OCI-LY1 (cell line): ENCODE measurements around the gene ADA.
"Not testable (repeated sequence)": the region's sequence is repeated elsewhere in the genome, so short reads cannot be mapped to it uniquely, and the experiment has no call there.

Experiments
- H2AFZ ChIP-seq: fragments of 200-600 bp; sonication (generic), shearing (Covaris generic); 2 replicates; pipeline ENCODE4 v1.6.0; 2014; ENCODE audit warnings: antibody characterized with exemption, mild to moderate bottlenecking, low read length
- H3F3A ChIP-seq: fragments of 200-600 bp; sonication (generic), shearing (Covaris generic); 2 replicates; pipeline ENCODE4 v1.6.0; 2014; ENCODE audit warnings: mild to moderate bottlenecking, antibody characterized with exemption, low read length, moderate library complexity; ENCODE audit not compliant: insufficient read depth
- H3K27ac ChIP-seq: fragments of 200-600 bp; sonication (generic); 2 replicates; pipeline ENCODE4 v1.5.1; 2014; ENCODE audit warnings: low read length, mixed run types, mild to moderate bottlenecking, low read depth; ENCODE audit not compliant: poor library complexity, severe bottlenecking
- H3K27me3 ChIP-seq: fragments of 200-600 bp; sonication (generic); 2 replicates; pipeline ENCODE4 v1.6.0; 2014; ENCODE audit warnings: antibody characterized with exemption, mild to moderate bottlenecking, low read length, moderate library complexity; ENCODE audit not compliant: insufficient read depth
- H3K36me3 ChIP-seq: fragments of 200-600 bp; sonication (generic); 2 replicates; pipeline ENCODE4 v1.6.1; 2014; ENCODE audit warnings: mild to moderate bottlenecking, antibody characterized with exemption, low read length, moderate library complexity, mixed read lengths; ENCODE audit not compliant: insufficient read depth
- H3K4me1 ChIP-seq: fragments of 200-600 bp; sonication (generic); 2 replicates; pipeline ENCODE4 v1.5.1; 2014; ENCODE audit warnings: mild to moderate bottlenecking, low read length, moderate library complexity; ENCODE audit not compliant: insufficient read depth, severe bottlenecking
- H3K4me2 ChIP-seq: fragments of 200-600 bp; sonication (generic), shearing (Covaris generic); 2 replicates; pipeline ENCODE4 v1.6.1; 2014; ENCODE audit warnings: low read length
- H3K4me3 ChIP-seq: fragments of 200-600 bp; sonication (generic); 2 replicates; pipeline ENCODE4 v1.5.1; 2014; ENCODE audit warnings: low read length, low read depth, mild to moderate bottlenecking, mixed read lengths; ENCODE audit not compliant: poor library complexity, severe bottlenecking
- H3K79me2 ChIP-seq: fragments of 200-600 bp; shearing (Covaris generic); 2 replicates; pipeline ENCODE4 v1.6.1; 2016; ENCODE audit warnings: mixed run types, low read length, mixed read lengths; ENCODE audit not compliant: insufficient read depth
- H3K9ac ChIP-seq: fragments of 200-600 bp; sonication (generic), shearing (Covaris generic); 2 replicates; pipeline ENCODE4 v1.6.1; 2014; ENCODE audit warnings: mild to moderate bottlenecking, low read length, mixed read lengths
- H3K9me2 ChIP-seq: fragments of 200-600 bp; sonication (generic), shearing (Covaris generic); 2 replicates; pipeline ENCODE4 v1.6.1; 2014; ENCODE audit warnings: low read depth, mild to moderate bottlenecking, low read length, mixed read lengths
- H3K9me3 ChIP-seq: fragments of 200-600 bp; shearing (Covaris generic); 2 replicates; pipeline ENCODE4 v1.6.1; 2014; ENCODE audit warnings: low read length, mixed read lengths
- H4K20me1 ChIP-seq: fragments of 200-600 bp; sonication (generic), shearing (Covaris generic); 2 replicates; pipeline ENCODE4 v1.6.0; 2016; ENCODE audit warnings: mild to moderate bottlenecking, low read length; ENCODE audit not compliant: insufficient read depth
- CTCF ChIP-seq: fragments of 200-600 bp; sonication (generic), shearing (Covaris generic); IDR thresholded peaks from 2 replicates; pipeline ENCODE4 v1.5.1; 2017; ENCODE audit warnings: mild to moderate bottlenecking, antibody characterized with exemption, low read length, moderate library complexity, mixed read lengths
- EZH2 ChIP-seq: fragments of 200-600 bp; sonication (generic), shearing (Covaris generic); IDR thresholded peaks from 2 replicates; pipeline ENCODE4 v1.8.0; 2017; ENCODE audit warnings: borderline replicate concordance, mixed run types, mild to moderate bottlenecking, antibody characterized with exemption, low read length, moderate library complexity, mixed read lengths

The ADA gene

GRCh38 chr20:44589537-44589936, 62.0 kb downstream of the ADA start:
- Histone ChIP-seq H3F3A (peaks cover 6% of the 10 kb centered on the region; the same call in 1 of the 2 replicates), H4K20me1 (no peaks in the 10 kb centered on the region), H3K4me3 (no peak overlapping the region), H3K9me3 (no peaks in the 10 kb centered on the region), H2AFZ (no peak overlapping the region), H3K36me3 (peaks cover 15% of the 10 kb centered on the region), H3K79me2 (no peaks in the 10 kb centered on the region), H3K27me3 (no peaks in the 10 kb centered on the region), H3K9ac (no peak overlapping the region), H3K27ac (peak overlapping the region; percentile 12), H3K4me1 (peaks cover 74% of the 10 kb centered on the region), H3K4me2 (no peak overlapping the region), H3K9me2 (no peaks in the 10 kb centered on the region)
- no peak for TF ChIP-seq CTCF
- no peak for TF ChIP-seq EZH2

GRCh38 chr20:44588321-44588720, 63.2 kb downstream of the ADA start:
- not testable (repeated sequence) for H3K9me2 ChIP-seq, H2AFZ ChIP-seq, H3K9me3 ChIP-seq, H3K79me2 ChIP-seq, H4K20me1 ChIP-seq, H3K27me3 ChIP-seq, H3F3A ChIP-seq
- Histone ChIP-seq H3K9ac (peak overlapping the region; percentile 67; the same call in 1 of the 2 replicates), H3K36me3 (peaks cover 15% of the 10 kb centered on the region), H3K4me3 (peak overlapping the region; percentile 45), H3K27ac (peak overlapping the region; percentile 98), H3K4me1 (peaks cover 74% of the 10 kb centered on the region), H3K4me2 (0 out of 2 replicates have a peak overlapping the region, but pooled peaks have one; percentile 77)

- peaks cover 83% of the 10 kb centered on the region for H3K4me1 ChIP-seq
- peaks cover 6% of the 10 kb centered on the region; the same call in 1 of the 2 replicates for H3F3A ChIP-seq
- no peaks in the 10 kb centered on the region for H3K9me3 ChIP-seq
- no peaks in the 10 kb centered on the region for H3K27me3 ChIP-seq
- peak overlapping the region; percentile 67 for H3K9ac ChIP-seq
- H3K4me2 ChIP-seq: peak overlapping the region; percentile 77
- TF ChIP-seq EZH2 (no peak), CTCF (no peak)
- H3K4me3 ChIP-seq: peak overlapping the region; percentile 45
- H3K27ac ChIP-seq: peak overlapping the region; percentile 98
- no peaks in the 10 kb centered on the region for H3K9me2 ChIP-seq
- H2AFZ ChIP-seq: no peak overlapping the region
- no peaks in the 10 kb centered on the region for H4K20me1 ChIP-seq
- H3K79me2 ChIP-seq: no peaks in the 10 kb centered on the region
- peaks cover 15% of the 10 kb centered on the region for H3K36me3 ChIP-seq
Observed at GRCh38 chr20:44587035-44587980, 64.2 kb downstream of the ADA start.
